Adrenal gland (tissue), 12 donors: ENCODE results near the gene SLC38A11. TPM values are rescaled to one million over a fixed set of nuclear protein-coding genes. Genes with fewer than 3 reads are reported as not detected.

Experiments
- DNase-seq, 7 donors: peaks; one replicate each; pipeline ENCODE4 v3.0.0-alpha.2; 2019 to 2020
- H3K27ac ChIP-seq, 5 donors: fragments of 200-600 bp; sonication (generic) in 4 of 5; 1 replicate in 3 of 5; 2 replicates in 2 of 5; pipeline versions ENCODE4 v1.5.1 to v1.8.0; 2016 to 2020; ENCODE audit warnings: mild to moderate bottlenecking in 1 of 5
- H3K27me3 ChIP-seq: fragments of 200-600 bp; 2 replicates; pipeline ENCODE4 v1.8.0; 2021
- H3K36me3 ChIP-seq, 2 donors: fragments of 200-600 bp; replicated peaks in 1 of 2; 1 replicate in 1 of 2; 2 replicates in 1 of 2; pipeline versions ENCODE4 v1.5.1 to v1.8.0; 2018 to 2022
- H3K4me1 ChIP-seq, 2 donors: fragments of 200-600 bp; replicated peaks in 1 of 2; 1 replicate in 1 of 2; 2 replicates in 1 of 2; pipeline versions ENCODE4 v1.5.1 to v1.8.0; 2018 to 2021
- H3K4me3 ChIP-seq, 4 donors: fragments of 200-600 bp; sonication (generic) in 3 of 4; one replicate each; pipeline ENCODE4 v1.5.1; 2016 to 2018
- H3K9me3 ChIP-seq, 3 donors: fragments of 200-600 bp; sonication (generic) in 1 of 3; replicated peaks in 1 of 3; 1 replicate in 2 of 3; 2 replicates in 1 of 3; pipeline versions ENCODE4 v1.5.1 to v1.8.0; 2016 to 2021
- POLR2A ChIP-seq, 2 donors: fragments of 450-650 bp; IDR thresholded peaks; one replicate each; pipeline ENCODE4 v1.6.1; 2017; ENCODE audit warnings: antibody characterized with exemption in 2 of 2, mild to moderate bottlenecking in 2 of 2, moderate library complexity in 1 of 2
- WGBS, 4 donors: extraction: QIAGEN DNeasy Blood & Tissue Kit in 2 of 4; methylation state at CpG; one replicate each; pipeline versions ENCODE4 v1.1.5 to v1.1.7; 2013 to 2017; 5-methylcytosine and 5-hydroxymethylcytosine counted together
- intact Hi-C, 2 donors: fragments of 100-400 bp; cut with DNase I; formaldehyde crosslinking; loops; one replicate each; pipeline versions ENCODE4 v1.14.1 to v1.15.0; 2022 to 2023
- polyA plus RNA-seq, 3 donors: library from polyadenylated mRNA; stranded (reverse); fragments of 200-250 nt in 2 of 3; fragments of 350-450 nt in 1 of 3; fragmentation: Illumina TruSeq in 1 of 3; extraction: RNeasy Lipid Tissue Mini Kit (QIAGEN cat#74804) in 1 of 3; gene quantifications; one replicate each; pipeline ENCODE4 v1.2.3, GENCODE V29; 2013 to 2014
- total RNA-seq, 9 donors: library from RNA; depleted of rRNA in 4 of 9; stranded (reverse); fragments of >200 nt in 4 of 9; fragments of 120-200 nt in 1 of 9; fragmentation: NEBNext Ultra II Directional in 1 of 9; extraction: Animal tissue kit (Norgen Biotek cat#: 25700) in 1 of 9; gene quantifications; one replicate each; pipeline versions ENCODE4 v1.1.0 to v1.2.4, GENCODE V29; 2013 to 2023
- TF ChIP-seq, protein P1 (sequence below), 6 experiments: fragments of 450-650 bp in 4 of 6; fragments of 200-600 bp in 2 of 6; sonication (generic) in 1 of 6; IDR thresholded peaks; 1 replicate in 5 of 6; 2 replicates in 1 of 6; pipeline versions ENCODE4 v1.5.1 to v1.8.0; 2016 to 2021; ENCODE audit warnings: antibody characterized with exemption in 6 of 6, mild to moderate bottlenecking in 2 of 6, moderate library complexity in 1 of 6
- donor health status: healthy with polysubstance abuse.
- donor health status: Bipolar disorder and iron deficiency.
- donor health status: DM: yes; HTN: yes; CAD: no.
- donor health status: DM: no; HTN: no; CAD: no.
- donor health status: DM: no; HTN: no; CAD: no.
- donor health status: DM: yes; HTN: yes; CAD: no.

SLC38A11 gene
- total and polyA plus RNA-seq, 12 donors, result 0.39 to 36.9 (median 2.0) TPM; not detected in 2

DNA sequence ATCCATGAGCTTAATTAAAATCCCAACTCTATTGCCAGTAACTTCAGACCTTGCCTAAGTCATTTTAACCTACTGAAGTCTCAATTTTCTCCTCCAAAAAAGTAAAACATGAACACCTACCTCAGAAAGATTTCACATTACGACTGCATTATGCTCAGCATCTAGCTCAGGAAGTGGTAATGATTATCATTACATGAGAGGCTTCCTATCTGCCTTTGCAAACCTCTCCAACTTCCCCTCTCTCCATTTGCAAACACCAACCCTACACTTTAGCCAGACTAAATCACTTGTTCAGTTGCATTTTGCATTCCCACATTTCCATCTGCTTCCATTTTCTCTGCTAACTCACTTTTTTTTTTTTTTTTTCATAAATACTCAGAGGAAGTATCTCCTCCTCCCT is 6.8 kb downstream of the SLC38A11 start:
- WGBS, 4 donors, result 61 to 89% (median 67%) methylated on average over 1 of the region's 1 CpG
- Histone ChIP-seq H3K36me3 (no peaks in the 10 kb centered on the region), H3K27me3 (no peaks in the 10 kb centered on the region), H3K9me3 (no peaks in the 10 kb centered on the region), H3K4me1 (no peaks in the 10 kb centered on the region), H3K4me3 (no peak overlapping the region), H3K27ac (no peak overlapping the region)
- DNase-seq, result no peak
- intact Hi-C loops, result no loop called here
- no peak for TF ChIP-seq POLR2A (IDR thresholded peaks at IDR 0.05)
- TF ChIP-seq, protein P1, sequence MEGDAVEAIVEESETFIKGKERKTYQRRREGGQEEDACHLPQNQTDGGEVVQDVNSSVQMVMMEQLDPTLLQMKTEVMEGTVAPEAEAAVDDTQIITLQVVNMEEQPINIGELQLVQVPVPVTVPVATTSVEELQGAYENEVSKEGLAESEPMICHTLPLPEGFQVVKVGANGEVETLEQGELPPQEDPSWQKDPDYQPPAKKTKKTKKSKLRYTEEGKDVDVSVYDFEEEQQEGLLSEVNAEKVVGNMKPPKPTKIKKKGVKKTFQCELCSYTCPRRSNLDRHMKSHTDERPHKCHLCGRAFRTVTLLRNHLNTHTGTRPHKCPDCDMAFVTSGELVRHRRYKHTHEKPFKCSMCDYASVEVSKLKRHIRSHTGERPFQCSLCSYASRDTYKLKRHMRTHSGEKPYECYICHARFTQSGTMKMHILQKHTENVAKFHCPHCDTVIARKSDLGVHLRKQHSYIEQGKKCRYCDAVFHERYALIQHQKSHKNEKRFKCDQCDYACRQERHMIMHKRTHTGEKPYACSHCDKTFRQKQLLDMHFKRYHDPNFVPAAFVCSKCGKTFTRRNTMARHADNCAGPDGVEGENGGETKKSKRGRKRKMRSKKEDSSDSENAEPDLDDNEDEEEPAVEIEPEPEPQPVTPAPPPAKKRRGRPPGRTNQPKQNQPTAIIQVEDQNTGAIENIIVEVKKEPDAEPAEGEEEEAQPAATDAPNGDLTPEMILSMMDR (IDR thresholded peaks at IDR 0.05), result no peak

DNA sequence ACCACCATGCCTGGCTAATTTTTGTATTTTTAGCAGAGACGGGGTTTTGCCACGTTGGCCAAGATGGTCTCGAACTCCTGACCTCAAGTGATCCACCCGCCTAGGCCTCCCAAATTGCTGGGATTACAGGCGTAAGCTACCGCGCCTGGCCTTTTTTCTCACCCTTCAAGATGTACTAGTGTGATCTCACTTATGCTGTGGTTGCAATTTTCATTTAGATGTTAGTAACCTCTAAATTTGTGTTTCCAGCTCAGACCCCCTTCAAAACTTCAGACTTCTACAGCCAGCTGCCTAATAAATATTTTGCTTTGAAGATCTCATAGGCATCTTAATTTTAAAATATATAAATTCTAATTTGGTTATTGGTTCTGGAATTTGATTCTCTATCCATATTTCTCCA is 8.0 kb downstream of the SLC38A11 start:
- DNase-seq, result no peak
- no peak overlapping the region for H3K27ac ChIP-seq
- no peaks in the 10 kb centered on the region for H3K27me3 ChIP-seq
- no peaks in the 10 kb centered on the region for H3K36me3 ChIP-seq
- H3K4me1 ChIP-seq, result no peaks in the 10 kb centered on the region
- no peak for TF ChIP-seq POLR2A (IDR thresholded peaks at IDR 0.05)
- TF ChIP-seq, protein P1 (IDR thresholded peaks at IDR 0.05), result no peak
- H3K4me3 ChIP-seq, result no peak overlapping the region
- H3K9me3 ChIP-seq, result no peaks in the 10 kb centered on the region
- WGBS, 4 donors, result 82 to 96% (median 90%) methylated on average over 7 of the region's 7 CpGs
- intact Hi-C loops, result no loop called here

GRCh38 chr2:164943289-164943688 is 12.0 kb downstream of the SLC38A11 start:
- Histone ChIP-seq H3K27ac (no peak overlapping the region), H3K4me1 (no peaks in the 10 kb centered on the region), H3K27me3 (no peaks in the 10 kb centered on the region), H3K9me3 (no peaks in the 10 kb centered on the region), H3K36me3 (no peaks in the 10 kb centered on the region), H3K4me3 (no peak overlapping the region)
- 57 to 68% (median 61%) methylated on average over 1 of the region's 1 CpG for WGBS, 4 donors
- DNase-seq, result no peak
- intact Hi-C loops, result no loop called here
- TF ChIP-seq, protein P1 (IDR thresholded peaks at IDR 0.05), result no peak
- TF ChIP-seq POLR2A (IDR thresholded peaks at IDR 0.05), result no peak

DNA sequence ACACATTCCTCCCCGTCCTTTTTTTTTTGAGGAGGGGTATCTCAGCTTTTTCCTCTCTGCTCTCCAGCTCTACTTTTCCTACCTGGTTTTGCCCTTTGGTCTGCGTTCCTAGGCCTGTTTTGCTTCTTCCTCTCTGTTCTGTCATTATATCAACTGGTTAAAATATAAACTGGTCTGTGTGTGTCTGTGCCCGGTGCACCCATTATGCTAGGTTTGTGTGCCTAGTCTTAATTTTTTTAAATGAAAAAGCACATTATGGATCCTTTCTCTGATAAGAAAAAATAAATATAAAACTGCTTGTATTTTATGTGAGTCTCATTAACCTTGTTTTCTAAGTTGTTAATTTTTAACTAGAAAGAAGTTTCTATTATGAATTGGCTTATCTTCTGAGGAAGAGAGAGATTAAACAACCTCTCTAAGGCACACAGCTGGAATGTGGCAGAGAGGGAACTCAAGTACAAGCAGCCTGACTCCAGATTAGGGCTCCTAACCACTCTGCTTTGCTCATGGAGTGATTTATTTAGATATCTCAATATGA is 17.4 kb downstream of the SLC38A11 start:
- no peak overlapping the region for H3K4me3 ChIP-seq
- DNase-seq, result no peak
- H3K9me3 ChIP-seq, result no peaks in the 10 kb centered on the region
- no peak for TF ChIP-seq POLR2A (IDR thresholded peaks at IDR 0.05)
- TF ChIP-seq, protein P1 (IDR thresholded peaks at IDR 0.05), result no peak
- H3K27ac ChIP-seq, result no peak overlapping the region
- intact Hi-C loops, result no loop called here
- H3K4me1 ChIP-seq, result peaks cover 0 to 3% of the 10 kb centered on the region in 2 donors
- 69 to 85% (median 76%) methylated on average over 3 of the region's 3 CpGs for WGBS, 4 donors
- no peaks in the 10 kb centered on the region for H3K36me3 ChIP-seq
- H3K27me3 ChIP-seq, result no peaks in the 10 kb centered on the region
